Muscle of arm (tissue), 12 donors: ENCODE measurements around the gene KCNH2. TPM values are rescaled to one million over a fixed set of nuclear protein-coding genes. Genes with fewer than 3 reads are reported as not detected.
A peak's percentile ranks its signal among the peaks of the same experiment; 100 is the strongest.
"Not testable (repeated sequence)": the region's sequence is repeated elsewhere in the genome, so short reads cannot be mapped to it uniquely, and the experiment has no call there.

Experiments
- DNase-seq: peaks from one replicate; pipeline ENCODE4 v3.0.0-alpha.2; 2013
- polyA plus RNA-seq, 12 donors: library from polyadenylated mRNA; unstranded; fragments of 120-200 nt; gene quantifications; one replicate each; pipeline ENCODE4 v1.2.1, GENCODE V29; 2013; ENCODE audit not compliant: insufficient read length in 12 of 12

The KCNH2 gene
- polyA plus RNA-seq, 12 donors, result 9.1 to 28.0 (median 14.8) TPM; not detected in 1

DNA sequence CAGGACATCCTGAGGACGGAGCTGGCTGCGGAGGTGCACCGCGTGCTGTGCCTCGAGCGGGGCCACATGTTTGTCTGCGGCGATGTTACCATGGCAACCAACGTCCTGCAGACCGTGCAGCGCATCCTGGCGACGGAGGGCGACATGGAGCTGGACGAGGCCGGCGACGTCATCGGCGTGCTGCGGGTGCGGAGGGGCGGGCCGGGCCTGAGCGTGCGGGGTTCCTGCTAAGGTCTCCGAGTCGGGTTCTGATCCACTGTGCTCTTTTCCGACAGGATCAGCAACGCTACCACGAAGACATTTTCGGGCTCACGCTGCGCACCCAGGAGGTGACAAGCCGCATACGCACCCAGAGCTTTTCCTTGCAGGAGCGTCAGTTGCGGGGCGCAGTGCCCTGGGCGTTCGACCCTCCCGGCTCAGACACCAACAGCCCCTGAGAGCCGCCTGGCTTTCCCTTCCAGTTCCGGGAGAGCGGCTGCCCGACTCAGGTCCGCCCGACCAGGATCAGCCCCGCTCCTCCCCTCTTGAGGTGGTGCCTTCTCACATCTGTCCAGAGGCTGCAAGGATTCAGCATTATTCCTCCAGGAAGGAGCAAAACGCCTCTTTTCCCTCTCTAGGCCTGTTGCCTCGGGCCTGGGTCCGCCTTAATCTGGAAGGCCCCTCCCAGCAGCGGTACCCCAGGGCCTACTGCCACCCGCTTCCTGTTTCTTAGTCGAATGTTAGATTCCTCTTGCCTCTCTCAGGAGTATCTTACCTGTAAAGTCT is 35.8 kb upstream of the KCNH2 start:
- peak; percentile 77 for DNase-seq

GRCh38 chr7:151013356-151013732 is 35.2 kb upstream of the KCNH2 start:
- no peak for DNase-seq

DNA sequence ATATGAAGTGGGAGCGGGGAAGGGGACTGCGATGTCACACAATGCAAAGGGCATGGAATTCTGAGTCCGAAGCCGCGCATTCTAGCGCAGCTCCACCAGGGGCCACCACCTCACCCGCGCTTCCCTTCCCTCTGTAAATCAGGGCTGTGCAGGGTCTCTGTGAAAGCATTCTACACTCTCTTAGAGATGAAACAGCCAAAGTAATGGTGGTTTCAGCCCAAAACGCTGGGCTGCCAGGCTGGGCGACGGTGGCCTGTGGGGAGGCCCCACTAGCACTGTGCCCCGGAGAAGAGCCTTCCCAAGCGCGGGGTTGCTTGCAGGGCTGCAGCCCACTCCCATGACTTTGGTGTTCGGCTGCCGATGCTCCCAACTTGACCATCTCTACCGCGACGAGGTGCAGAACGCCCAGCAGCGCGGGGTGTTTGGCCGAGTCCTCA is 34.8 kb upstream of the KCNH2 start:
- no peak for DNase-seq

GRCh38 chr7:151012031-151012692 is 34.0 kb upstream of the KCNH2 start:
- DNase-seq, result no peak

- DNase-seq, result not testable (repeated sequence)
Observed at GRCh38 chr7:151011616-151012015, 33.5 kb upstream of the KCNH2 start.

DNA sequence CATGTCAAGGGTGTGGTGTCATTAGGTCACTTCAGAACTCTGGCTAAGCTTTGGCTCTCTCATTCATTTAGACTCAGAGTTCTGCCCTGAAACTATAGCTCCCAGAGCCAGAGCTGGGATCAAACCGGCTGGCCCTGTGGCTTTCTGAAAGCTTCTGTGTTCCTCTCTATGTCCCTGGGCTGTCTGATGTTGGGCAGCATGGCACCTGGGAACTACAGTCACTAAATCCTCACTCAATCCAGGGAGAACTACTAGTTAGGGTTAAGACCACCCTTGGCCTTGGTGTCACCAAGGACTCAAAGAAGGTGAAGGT is 32.9 kb upstream of the KCNH2 start:
- no peak for DNase-seq

DNA sequence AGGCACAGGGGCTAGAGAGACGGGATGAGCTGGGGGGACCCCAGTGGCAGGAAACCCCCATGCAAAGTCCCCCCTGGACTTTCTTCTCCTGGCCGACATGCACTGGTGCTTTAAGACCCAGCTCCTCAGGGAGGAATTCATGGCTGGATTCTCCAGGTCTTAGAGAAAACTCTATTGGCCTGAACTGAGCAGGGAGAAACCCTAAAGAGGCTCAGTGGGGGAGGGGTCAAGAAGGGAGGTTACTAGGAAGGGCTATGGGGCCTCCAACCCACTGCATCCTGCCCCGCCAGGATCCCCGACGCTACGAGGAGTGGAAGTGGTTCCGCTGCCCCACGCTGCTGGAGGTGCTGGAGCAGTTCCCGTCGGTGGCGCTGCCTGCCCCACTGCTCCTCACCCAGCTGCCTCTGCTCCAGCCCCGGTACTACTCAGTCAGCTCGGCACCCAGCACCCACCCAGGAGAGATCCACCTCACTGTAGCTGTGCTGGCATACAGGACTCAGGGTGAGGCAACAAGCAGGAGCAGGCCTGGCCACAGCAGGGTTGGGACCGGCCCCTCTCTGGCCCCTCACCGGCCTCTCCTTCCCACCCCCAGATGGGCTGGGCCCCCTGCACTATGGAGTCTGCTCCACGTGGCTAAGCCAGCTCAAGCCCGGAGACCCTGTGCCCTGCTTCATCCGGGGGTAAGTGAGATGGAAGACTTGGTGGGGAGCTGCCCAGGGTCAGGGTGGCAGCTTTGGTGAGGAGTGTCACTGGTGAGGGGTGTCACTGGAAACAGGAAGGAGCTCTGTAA is 32.4 kb upstream of the KCNH2 start:
- DNase-seq, result no peak

- DNase-seq, result no peak
Observed at GRCh38 chr7:151010037-151010306, 31.9 kb upstream of the KCNH2 start.

DNA sequence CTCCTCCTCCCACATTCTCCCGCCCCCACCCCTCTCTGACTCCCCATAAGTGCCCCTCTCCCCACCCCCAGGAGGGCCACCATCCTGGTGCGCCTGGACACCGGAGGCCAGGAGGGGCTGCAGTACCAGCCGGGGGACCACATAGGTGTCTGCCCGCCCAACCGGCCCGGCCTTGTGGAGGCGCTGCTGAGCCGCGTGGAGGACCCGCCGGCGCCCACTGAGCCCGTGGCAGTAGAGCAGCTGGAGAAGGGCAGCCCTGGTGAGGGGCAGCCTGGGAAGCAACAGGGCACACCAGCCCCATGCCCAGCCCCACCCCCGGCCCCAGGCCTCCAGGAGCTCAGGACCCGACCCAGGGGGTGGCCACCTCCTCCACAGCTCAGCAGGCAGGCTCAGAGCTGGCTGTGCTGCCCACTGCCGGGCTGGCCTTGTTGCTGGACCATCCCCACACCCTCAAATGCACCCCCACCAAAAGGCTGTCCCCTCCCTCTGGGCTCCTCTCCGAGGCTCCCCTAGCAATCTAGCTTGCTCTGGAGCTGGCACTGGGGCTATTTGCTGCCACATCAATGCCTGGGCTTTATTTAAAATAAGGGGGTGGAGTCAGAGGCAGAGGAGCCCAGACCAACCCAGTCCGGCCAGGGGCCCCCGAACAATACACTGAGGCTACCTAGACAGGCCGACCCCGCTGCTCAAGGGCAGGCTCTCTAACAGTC is 31.4 kb upstream of the KCNH2 start:
- DNase-seq, result no peak

DNA sequence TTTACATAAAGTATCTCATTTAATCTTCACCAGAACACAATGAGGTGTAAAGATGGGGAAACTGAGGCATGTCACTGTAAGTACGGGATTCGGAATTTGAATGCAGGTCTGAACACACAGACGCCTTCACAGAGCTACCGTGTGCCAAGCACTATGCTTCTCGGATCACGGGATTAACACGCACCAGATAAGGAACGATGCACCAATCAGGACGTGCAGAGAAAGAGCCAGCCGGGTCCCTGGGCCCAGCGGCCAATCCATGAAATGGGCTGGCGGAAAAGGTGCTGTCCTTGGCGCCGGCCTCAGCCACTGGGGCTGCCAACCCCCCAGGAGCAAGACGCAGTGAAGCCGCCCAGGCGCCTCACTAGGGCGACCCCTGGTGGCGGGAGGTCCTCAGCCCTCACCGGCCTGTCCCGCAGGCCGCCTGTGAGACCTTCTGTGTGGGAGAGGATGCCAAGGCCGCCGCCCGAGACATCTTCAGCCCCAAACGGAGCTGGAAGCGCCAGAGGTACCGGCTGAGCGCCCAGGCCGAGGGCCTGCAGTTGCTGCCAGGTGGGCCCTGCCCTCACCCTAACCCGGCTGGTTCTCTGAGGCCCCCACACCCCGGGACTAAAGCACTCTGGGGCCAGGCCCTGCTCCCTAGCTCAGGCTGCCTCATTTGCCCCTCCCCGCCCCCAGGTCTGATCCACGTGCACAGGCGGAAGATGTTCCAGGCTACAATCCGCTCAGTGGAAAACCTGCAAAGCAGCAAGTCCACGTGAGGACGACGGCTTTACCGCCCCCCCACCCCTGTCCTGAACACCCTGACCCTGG is 30.6 kb upstream of the KCNH2 start:
- DNase-seq, result peak; percentile 50

GRCh38 chr7:151008143-151008510 is 30.0 kb upstream of the KCNH2 start:
- DNase-seq, result no peak

DNA sequence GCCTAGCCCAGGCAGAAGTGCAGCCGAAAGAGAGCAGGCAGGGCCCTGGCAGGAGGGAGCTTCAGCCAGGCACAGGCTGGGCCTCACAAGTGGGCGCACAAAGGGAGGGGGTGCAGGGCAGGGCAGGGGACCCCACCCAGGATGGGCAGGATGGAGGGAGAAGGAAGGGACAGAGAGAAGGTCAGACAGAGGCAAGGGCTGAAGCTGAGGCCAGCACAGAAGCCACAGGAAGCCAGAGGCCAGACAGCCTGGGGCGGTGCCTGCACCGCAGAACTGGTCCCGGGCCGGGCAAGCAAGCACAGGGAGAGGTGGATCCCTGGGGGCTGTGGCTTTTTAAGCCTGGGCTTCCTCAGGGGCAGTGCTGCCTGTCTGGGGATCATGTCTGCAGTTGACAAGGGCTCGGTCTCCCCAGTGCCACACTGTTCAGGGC is 29.4 kb upstream of the KCNH2 start:
- no peak for DNase-seq

DNA sequence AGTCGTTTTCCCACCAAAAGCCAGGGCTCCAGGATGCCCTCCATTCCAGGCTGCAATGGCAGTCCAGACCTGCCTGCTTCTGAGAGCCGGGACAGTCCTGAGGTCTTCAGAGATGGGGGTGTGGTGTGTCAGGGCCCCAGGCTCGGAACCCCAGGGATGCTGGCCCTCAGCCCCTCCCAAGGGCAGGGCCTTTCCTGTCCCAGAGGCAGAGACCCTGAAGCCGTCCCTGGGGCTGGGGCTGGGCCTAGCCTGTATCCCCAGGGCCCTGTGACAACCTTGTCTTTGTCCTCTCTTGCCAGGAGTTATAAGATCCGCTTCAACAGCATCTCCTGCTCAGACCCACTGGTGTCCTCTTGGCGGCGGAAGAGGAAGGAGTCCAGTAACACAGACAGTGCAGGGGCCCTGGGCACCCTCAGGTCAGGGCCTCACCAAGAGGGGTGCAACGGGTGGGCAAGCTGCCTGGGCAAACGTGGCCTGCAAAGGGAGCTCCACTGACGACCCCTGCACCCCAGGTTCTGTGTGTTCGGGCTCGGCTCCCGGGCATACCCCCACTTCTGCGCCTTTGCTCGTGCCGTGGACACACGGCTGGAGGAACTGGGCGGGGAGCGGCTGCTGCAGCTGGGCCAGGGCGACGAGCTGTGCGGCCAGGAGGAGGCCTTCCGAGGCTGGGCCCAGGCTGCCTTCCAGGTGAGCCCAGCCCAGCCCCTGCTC is 28.6 kb upstream of the KCNH2 start:
- no peak for DNase-seq

DNA sequence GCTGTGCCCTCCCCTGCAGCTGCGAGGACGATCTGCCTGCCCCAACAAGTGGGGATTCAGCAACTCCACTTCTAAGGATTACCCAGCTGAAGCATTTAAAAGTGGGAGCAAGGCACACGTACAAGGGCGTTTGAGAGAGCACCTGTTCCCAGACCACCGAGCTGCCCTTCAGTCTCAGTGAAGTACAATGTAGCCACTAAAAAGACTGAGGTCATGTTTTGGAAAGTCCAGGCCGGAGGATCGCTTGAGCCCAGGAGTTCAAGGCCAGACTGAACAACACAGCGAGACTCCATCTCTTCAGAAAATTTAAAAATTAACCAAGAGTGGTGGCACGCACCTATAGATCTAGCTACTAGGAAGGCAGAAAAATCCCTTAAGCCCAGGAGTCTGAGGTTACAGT is 27.4 kb upstream of the KCNH2 start:
- DNase-seq, result no peak

DNA sequence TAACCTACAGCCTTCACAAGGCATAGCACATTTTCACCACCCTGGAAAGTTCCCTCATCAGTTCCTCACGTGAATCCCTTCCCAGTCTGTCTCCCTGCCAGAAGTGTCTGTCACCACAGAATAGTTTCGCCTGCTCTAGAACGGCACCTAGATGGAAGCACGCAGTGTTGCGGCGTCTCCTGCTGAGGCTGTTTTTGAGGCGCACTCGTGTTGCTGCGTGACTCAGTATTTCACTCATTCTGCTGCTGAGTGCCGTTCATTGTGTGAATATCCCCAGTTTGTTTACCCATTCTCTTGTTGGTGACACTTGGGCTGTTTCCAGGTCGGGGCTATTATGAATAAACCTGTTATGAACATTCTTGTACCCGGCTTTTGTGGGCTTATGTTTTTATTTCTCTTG is 25.5 kb upstream of the KCNH2 start:
- DNase-seq, result no peak

DNA sequence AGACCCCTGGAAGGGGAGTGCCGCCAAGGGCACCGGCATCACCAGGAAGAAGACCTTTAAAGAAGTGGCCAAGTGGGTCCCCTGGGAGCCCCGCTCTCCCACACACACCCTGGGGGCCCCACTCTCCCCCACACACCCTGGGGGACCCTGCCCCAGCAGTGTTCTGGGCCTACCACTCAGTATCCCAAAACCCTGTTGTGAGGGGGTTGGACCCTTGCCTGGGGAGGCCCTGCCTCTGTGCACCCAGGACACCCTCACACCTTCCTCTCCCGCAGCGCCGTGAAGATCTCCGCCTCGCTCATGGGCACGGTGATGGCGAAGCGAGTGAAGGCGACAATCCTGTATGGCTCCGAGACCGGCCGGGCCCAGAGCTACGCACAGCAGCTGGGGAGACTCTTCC is 23.4 kb upstream of the KCNH2 start:
- no peak for DNase-seq

GRCh38 chr7:151000897-151001495 is 22.9 kb upstream of the KCNH2 start:
- DNase-seq, result no peak

GRCh38 chr7:150999497-151000230 is 21.5 kb upstream of the KCNH2 start:
- no peak for DNase-seq

GRCh38 chr7:150999001-150999400 is 20.9 kb upstream of the KCNH2 start:
- no peak for DNase-seq

DNA sequence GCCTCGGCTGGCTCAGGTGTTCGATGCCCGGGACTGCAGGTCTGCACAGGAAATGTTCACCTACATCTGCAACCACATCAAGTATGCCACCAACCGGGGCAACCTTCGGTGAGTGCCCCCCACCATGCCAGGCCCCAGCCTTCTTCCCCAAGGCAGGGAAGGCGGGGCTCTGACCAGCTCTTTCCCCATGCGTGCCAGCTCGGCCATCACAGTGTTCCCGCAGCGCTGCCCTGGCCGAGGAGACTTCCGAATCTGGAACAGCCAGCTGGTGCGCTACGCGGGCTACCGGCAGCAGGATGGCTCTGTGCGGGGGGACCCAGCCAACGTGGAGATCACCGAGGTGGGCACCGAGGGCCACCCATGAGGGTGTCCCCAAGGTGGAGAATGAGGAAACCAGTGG is 20.2 kb upstream of the KCNH2 start:
- no peak for DNase-seq
